ENCODE data around the gene EDNRA.

Gene EDNRA

DNA sequence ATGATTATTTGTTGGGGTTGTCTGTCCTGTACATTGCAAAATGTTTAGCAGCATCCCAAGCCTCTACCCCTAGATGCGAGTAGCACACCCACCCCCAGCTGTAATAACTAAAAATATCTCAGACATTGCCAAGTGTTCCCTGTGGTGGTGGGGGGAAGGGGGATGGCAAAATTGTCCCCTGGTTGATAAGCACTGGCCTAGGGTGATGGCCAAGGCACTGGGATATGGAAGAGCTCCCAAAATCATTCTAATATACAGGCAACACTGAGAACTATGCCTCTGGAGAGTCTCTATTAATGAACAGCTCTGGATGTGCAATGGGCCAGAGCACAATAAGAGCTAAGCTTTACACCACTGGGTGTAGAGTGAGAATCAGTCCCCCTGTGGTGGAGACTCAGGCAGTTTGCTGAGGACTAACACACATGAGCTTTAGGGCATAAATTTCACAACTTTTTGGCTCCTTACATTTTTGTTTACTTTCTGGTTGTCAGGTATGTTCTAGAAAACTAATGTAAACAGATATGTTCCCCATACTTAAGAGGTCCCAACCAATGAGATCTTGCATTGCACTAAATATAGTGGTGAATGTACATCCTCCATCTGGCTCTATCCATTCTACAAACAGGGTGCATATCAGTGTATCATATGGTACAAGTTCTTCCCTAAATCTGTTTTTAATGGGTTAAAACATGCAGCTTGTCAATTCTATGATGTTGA lies 34.5 kb downstream of the EDNRA start:
- TF ChIP-seq, protein P1, sequence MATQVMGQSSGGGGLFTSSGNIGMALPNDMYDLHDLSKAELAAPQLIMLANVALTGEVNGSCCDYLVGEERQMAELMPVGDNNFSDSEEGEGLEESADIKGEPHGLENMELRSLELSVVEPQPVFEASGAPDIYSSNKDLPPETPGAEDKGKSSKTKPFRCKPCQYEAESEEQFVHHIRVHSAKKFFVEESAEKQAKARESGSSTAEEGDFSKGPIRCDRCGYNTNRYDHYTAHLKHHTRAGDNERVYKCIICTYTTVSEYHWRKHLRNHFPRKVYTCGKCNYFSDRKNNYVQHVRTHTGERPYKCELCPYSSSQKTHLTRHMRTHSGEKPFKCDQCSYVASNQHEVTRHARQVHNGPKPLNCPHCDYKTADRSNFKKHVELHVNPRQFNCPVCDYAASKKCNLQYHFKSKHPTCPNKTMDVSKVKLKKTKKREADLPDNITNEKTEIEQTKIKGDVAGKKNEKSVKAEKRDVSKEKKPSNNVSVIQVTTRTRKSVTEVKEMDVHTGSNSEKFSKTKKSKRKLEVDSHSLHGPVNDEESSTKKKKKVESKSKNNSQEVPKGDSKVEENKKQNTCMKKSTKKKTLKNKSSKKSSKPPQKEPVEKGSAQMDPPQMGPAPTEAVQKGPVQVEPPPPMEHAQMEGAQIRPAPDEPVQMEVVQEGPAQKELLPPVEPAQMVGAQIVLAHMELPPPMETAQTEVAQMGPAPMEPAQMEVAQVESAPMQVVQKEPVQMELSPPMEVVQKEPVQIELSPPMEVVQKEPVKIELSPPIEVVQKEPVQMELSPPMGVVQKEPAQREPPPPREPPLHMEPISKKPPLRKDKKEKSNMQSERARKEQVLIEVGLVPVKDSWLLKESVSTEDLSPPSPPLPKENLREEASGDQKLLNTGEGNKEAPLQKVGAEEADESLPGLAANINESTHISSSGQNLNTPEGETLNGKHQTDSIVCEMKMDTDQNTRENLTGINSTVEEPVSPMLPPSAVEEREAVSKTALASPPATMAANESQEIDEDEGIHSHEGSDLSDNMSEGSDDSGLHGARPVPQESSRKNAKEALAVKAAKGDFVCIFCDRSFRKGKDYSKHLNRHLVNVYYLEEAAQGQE (IDR thresholded peaks at IDR 0.05; ENCODE audit: insufficient read depth in 1 of 2, low read depth in 2 of 2, low read length in 2 of 2) = no peak
- TF ChIP-seq FOXP2 (optimal IDR thresholded peaks at IDR 0.05; ENCODE audit: borderline replicate concordance, extremely low read depth, extremely low read length, insufficient read depth) (no peak), POLR2AphosphoS5 (IDR thresholded peaks at IDR 0.05; ENCODE audit: low read depth, low read length) (no peak), SIN3A (IDR thresholded peaks at IDR 0.05; ENCODE audit: borderline replicate concordance, insufficient read depth, low read length) (no peak), TAF1 (IDR thresholded peaks at IDR 0.05; ENCODE audit: borderline replicate concordance, insufficient read depth, low read length) (no peak)

DNA sequence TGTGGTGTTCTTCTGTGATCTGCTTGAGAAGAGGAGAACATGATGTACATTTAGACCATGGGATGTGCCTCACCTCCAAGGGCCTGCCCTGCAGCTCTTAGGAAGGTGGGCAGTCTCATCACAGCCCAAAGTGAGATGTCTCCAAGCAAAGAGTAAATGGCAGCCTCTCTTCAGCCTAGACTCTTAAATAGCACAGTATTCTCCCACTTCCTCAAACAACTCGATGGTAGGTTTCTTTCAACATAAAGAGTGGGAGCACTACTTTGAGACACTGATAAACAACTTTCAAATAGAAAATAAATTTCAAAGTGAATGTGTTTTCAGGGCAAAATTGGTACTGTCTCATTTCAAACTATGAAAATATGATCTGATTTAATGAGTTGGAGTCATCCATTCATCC lies 35.2 kb downstream of the EDNRA start:
- TF ChIP-seq, protein P1 (IDR thresholded peaks at IDR 0.05; ENCODE audit: insufficient read depth in 1 of 2, low read depth in 2 of 2, low read length in 2 of 2) = no peak
- no peak for TF ChIP-seq FOXP2 (optimal IDR thresholded peaks at IDR 0.05; ENCODE audit: borderline replicate concordance, extremely low read depth, extremely low read length, insufficient read depth)
- no peak for TF ChIP-seq POLR2AphosphoS5 (IDR thresholded peaks at IDR 0.05; ENCODE audit: low read depth, low read length)
- no peak for TF ChIP-seq SIN3A (IDR thresholded peaks at IDR 0.05; ENCODE audit: borderline replicate concordance, insufficient read depth, low read length)
- no peak for TF ChIP-seq TAF1 (IDR thresholded peaks at IDR 0.05; ENCODE audit: borderline replicate concordance, insufficient read depth, low read length)

DNA sequence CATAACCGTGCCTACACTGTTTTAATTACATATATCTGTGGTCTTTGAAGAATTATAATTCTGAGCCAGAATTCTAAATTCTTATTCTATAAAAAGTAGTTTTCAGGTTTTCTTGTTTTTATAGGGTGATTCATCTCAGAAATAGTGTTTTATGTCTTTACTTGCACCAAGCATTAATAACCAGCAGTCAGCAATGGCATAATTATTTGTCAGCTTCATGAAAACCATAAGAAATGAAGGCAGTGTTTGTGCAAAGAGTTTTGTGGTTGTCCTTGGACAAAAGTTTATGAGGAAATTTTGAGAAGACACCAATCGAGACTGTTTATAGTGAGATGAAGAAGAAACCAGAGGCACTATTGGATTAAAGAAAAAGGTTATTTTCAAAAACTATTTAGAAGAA lies 37.2 kb downstream of the EDNRA start:
- TF ChIP-seq TAF1 (IDR thresholded peaks at IDR 0.05; ENCODE audit: borderline replicate concordance, insufficient read depth, low read length) (no peak), FOXP2 (optimal IDR thresholded peaks at IDR 0.05; ENCODE audit: borderline replicate concordance, extremely low read depth, extremely low read length, insufficient read depth) (no peak), SIN3A (IDR thresholded peaks at IDR 0.05; ENCODE audit: borderline replicate concordance, insufficient read depth, low read length) (no peak), POLR2AphosphoS5 (IDR thresholded peaks at IDR 0.05; ENCODE audit: low read depth, low read length) (no peak)
- TF ChIP-seq, protein P1 (IDR thresholded peaks at IDR 0.05; ENCODE audit: insufficient read depth in 1 of 2, low read depth in 2 of 2, low read length in 2 of 2) = no peak

DNA sequence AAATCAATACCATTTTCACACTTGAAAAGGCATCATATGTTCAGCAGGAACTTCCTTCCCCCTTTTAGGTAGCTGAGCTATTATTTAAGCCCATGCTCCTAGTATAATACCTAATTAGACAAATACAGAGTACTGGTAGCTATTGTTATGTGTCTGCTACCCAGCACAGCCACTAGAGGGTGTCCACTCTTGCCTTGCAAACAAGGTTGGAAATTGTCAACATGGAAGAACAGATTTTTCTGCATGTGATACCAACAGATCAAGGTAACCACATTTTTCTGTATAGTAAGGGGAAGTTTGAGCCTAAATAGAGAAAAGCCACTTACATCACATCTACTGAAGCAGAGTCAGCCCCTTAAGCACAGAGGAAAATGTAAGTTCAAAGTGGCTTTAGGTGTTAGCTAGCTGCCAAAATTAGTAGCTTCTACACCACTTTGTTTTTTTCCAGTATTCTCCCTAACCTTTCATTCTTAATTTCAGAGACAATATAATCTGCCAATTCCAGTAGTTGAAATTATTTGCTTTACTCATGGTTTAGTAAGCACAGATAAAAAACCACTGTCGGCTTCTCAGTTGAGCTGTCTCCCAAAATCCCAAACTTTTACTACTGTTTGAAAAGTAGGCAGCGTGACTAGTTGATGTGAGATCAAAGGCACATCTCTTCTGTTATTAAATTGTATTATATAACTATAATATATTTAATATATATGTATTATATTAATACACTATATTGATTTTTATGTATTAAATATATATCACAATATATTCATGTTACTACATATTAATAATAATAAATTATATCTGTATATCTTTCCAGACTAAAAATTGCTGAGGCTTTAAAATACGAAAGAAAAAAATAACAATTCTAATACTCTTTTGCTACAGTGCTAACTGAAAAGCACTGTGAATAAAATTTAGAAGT lies 38.2 kb downstream of the EDNRA start:
- TF ChIP-seq SIN3A (IDR thresholded peaks at IDR 0.05; ENCODE audit: borderline replicate concordance, insufficient read depth, low read length) = no peak
- TF ChIP-seq TAF1 (IDR thresholded peaks at IDR 0.05; ENCODE audit: borderline replicate concordance, insufficient read depth, low read length) = no peak

DNA sequence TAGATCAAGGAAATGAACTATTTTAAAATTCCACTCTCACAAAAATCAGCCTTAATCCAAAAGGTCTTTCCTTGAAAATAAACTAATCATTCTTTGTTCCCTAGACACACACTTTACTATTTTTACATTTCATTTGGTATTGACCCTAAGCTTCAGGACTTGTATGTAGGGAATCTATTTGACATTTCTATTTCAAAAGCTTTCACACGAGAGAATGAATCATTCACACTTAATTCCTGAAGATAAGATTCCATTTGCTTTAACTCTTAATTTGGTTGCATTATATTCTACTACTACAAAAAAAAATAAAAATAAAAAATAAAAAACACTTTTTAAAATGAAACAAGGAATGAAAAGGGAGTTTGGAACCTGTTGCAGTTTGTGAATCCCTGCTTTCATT lies 43.7 kb downstream of the EDNRA start:
- no peak for TF ChIP-seq POLR2AphosphoS5 (IDR thresholded peaks at IDR 0.05; ENCODE audit: low read depth, low read length)
- TF ChIP-seq TAF1 (IDR thresholded peaks at IDR 0.05; ENCODE audit: borderline replicate concordance, insufficient read depth, low read length) = no peak
- no peak for TF ChIP-seq SIN3A (IDR thresholded peaks at IDR 0.05; ENCODE audit: borderline replicate concordance, insufficient read depth, low read length)
- TF ChIP-seq, protein P1 (IDR thresholded peaks at IDR 0.05; ENCODE audit: insufficient read depth in 1 of 2, low read depth in 2 of 2, low read length in 2 of 2) = no peak
- TF ChIP-seq FOXP2 (optimal IDR thresholded peaks at IDR 0.05; ENCODE audit: borderline replicate concordance, extremely low read depth, extremely low read length, insufficient read depth) = no peak

Measured in PFSK-1 (cell line).